Activated CD8-positive, alpha-beta memory T cell treated with anti-CD3 and anti-CD28 coated beads, Interleukin-2, amount 50 U/mL, for 48 hours (primary cell): ENCODE data around the gene MYRIP.
"Not testable (repeated sequence)": the region's sequence is repeated elsewhere in the genome, so short reads cannot be mapped to it uniquely, and the experiment has no call there.

Experiments
- DNase-seq: peaks from one replicate; pipeline ENCODE4 v3.0.0-alpha.2; 2020

Gene MYRIP

GRCh38 chr3:40248591-40248990 is 439.2 kb downstream of the MYRIP start:
- no peak for DNase-seq

GRCh38 chr3:40249168-40249567 is 439.8 kb downstream of the MYRIP start:
- no peak for DNase-seq

- DNase-seq, result no peak
Observed at GRCh38 chr3:40254491-40254890, 445.1 kb downstream of the MYRIP start.

DNA sequence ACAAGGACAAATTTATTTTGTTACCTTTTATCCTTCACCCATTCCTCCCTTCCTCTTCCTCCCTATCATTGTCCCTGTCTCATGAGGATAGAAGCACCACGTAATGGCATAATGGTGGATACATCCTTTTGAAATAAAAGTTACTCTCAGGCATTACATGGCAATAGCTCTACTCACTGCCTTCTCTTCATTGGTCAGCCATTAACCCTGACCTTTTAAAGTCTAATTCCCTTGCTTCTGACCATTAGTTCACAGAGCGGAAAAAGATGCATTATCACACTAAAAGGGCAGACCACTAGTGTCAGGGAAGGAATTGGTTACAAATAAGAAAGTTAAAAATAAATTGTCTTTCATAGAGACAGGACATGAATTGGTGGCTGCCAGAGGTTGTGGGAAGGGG is 445.5 kb downstream of the MYRIP start:
- no peak for DNase-seq

DNA sequence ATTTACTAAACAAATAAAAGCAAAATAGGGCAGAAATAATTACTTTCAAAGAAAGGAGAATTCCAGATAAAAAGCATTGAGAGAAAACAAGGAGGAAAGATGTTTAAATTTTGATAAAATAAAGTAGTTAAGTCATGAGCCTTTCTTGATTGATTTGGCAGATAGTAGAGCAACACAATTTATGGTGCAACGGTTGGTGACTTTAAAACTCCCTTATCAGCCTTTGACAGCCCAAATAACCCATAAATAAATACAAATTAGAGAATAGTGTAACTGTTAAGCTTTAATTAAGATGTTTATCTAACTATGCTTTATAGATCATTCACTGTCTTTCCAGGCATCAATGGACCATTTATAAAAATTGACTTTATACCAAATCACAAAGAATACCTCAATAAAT is 446.1 kb downstream of the MYRIP start:
- no peak for DNase-seq

DNA sequence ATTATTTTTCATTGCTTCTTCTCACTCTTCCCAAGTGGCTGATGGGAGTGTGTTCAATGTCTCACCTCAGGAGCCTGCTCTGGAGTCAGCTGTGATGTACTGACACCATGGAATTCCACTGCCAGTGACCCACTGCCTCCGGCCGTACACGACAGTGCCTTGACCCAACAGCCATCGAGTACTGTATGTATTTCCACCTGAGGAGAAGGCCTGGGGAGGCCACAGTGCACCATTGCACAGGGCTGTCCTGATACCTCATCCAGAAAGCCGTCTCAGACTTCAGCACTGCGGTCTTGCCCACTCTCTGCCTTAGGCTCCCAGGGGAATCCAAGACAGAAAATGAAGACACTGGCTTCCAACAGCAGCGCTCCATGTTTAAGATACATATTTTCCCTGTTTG is 448.7 kb downstream of the MYRIP start:
- DNase-seq, result no peak

DNA sequence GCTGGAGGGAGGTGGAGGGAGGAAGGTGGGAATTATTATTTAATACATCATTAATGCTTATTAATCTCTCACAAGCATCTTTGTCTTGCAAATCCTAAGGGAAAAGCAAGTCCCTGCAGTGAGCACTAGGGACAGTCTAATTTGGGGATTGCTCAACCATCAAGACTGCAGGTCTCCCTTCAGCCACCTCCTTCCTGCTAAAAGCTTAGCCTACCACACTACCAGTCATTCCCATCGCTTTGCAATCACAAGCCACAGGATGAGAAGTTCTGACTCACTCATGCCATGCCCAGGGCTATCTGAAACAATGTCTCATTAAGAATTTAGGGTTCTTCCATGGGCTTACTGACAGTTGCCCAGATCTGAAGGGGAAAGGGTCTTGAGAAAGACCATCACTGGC is 449.1 kb downstream of the MYRIP start:
- DNase-seq, result no peak

DNA sequence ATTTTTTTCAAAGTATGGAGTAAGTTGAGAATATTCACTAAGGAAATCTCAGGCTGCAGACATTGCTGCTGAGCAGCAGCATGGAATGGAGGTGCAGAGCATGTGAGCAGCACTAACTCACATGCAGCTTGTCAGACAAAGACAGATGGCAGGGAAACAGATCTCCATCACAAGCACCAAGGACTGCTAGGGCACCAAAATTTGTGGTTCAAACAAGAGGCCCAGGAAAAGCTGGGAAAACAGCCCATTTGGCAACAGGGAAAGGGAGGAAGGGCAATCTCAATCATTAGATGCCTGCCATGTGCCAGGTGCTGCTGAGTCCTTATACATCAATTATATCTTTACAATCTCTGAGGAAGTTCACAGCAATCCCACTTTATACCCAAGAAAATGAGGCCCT is 452.9 kb downstream of the MYRIP start:
- no peak for DNase-seq

- no peak for DNase-seq
Observed at GRCh38 chr3:40264451-40264850, 455.0 kb downstream of the MYRIP start.

- DNase-seq, result no peak
Observed at GRCh38 chr3:40265181-40265580, 455.8 kb downstream of the MYRIP start.

DNA sequence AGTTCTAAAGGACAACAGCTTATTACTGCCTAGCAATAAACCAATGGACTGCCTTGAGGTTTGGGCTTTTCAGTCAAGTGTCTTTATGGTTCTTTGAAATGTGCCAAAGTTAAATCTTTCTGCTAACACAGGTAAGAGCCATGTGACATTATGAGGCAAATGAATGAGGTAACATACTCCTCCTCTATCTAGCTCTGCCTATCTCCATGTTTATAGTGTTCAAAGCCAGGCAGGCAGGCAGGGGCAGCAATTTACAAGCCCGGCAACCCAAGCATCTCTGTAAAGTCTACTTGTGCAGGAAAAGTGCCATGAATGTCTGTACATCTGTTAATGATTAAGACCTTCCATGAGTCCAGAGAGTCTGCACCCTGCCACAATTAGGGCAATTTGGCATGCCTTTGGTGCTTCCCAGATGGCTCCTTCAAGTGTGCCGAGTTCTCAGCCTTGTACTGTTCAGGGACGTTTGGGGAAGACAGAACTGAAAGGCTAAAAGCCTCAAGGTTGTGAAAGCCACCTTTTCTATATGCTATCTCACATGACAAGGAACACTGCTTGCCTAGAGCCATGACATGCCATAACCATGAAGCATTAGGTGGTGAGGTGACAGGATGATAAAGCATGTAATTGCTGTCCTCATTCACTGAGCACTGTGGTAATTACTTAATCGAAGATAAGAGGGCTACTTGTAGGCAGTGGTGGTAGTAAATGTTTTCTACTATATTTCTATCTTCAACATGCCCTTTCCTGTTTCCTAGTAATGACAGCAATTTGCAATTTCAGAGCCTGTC is 458.7 kb downstream of the MYRIP start:
- DNase-seq, result no peak

- no peak for DNase-seq
Observed at GRCh38 chr3:40268802-40269524, 459.6 kb downstream of the MYRIP start.

DNA sequence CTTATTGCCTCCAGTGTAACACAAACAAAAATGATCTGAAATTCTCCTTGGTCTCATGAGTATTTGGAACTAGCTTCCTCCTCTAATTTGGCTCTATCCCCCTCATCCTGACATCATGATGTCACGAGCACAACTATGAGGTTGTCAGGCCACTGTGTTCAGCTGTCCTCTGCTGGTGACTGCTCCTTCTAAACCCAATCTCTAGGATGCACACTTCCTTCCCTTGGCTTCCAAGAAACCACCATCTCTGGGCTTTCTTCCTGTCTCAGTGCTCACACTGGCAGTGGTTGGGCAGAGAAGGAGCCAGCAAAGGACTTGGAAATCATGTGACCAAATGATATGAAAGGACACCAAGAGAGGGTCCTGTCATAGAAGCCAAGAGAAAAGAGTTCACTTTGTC is 469.4 kb downstream of the MYRIP start:
- DNase-seq, result no peak

- DNase-seq, result no peak
Observed at GRCh38 chr3:40281995-40282394, 472.6 kb downstream of the MYRIP start.

- DNase-seq, result not testable (repeated sequence)
Observed at GRCh38 chr3:40283057-40283456, 473.6 kb downstream of the MYRIP start.

DNA sequence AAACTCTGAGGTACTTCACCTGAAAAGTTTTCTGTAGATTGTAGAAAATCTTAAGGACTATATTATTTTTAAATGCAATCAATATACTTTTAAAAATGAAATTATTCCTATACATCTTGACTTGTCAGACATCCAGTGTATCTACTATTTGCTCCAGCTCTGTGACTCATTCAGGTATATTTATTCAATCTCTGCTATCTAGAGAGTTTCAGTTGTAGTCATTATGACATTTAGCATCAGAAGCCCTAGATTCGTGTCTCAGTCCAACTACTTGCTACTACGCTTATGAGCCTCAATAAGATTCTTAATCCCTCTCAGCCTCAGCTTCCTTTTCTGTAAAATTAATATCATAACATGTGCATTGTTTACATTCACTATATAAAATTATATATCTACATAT is 477.8 kb downstream of the MYRIP start:
- no peak for DNase-seq

GRCh38 chr3:40290396-40290795 is 481.0 kb downstream of the MYRIP start:
- DNase-seq, result no peak

- DNase-seq, result no peak
Observed at GRCh38 chr3:40291471-40291870, 482.1 kb downstream of the MYRIP start.

- DNase-seq, result no peak
Observed at GRCh38 chr3:40292637-40293349, 483.4 kb downstream of the MYRIP start.

DNA sequence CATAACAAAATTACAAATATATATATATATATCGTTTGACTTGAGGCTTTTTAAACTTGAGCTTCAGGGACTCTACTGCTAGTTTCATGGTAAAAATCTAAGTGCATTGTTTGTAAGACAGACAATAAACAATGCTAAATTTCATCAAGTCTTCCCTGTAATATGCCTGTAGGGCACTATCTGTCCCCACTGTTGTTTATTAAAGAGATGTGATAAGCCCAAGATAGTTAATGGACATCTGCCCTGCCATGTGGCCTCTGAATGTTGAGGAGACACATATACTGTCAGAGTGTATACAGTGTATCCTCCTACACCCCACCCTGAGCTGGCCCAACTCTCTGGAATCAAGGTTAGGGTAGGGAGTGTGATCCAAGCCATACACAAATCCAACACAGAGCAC is 485.0 kb downstream of the MYRIP start:
- DNase-seq, result no peak

DNA sequence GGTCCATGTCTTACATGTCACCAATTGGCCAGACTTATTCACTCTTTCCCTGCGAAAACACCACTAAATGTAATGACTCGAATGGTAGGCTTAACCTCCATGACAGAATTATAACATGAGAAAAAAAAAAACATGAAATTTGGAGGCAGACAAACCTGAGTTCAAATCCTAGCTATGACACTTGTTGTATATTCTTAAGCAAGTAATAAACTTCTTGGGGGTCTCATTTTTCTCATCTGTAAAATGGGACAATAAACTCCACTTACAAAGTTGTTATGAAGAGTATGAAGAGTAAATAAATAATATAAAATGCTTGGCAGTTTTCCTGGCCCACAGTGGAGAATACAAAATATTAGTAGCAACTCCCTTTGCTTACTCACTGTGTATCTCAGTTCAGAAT is 488.7 kb downstream of the MYRIP start:
- DNase-seq, result no peak

DNA sequence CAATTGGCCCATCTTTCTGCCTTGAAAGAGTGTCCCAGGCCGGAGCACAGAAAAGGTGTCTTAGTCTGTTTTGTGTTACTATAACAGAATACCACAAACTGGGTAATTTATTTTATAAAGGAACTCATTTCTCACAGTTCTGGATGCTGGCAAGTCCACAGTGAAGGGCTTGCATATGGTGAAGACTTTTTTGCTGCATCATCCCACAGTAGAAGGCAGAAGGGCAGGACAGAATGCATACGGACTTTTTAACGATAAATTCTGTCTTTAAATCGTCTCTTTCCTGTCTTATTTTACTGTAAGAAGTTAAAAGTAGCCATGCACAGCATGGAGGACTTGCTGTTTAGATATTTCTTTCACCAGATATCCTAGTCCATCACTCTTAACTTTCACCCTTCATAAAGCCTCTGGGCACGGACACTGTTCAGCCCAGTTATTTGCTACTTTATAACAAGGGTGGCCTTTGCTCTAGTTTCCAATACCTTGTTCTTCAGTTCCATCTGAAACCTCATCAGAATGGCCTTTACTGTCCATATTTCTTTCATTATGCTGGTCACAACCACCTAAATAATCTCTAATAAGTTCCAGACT is 489.8 kb downstream of the MYRIP start:
- no peak for DNase-seq

DNA sequence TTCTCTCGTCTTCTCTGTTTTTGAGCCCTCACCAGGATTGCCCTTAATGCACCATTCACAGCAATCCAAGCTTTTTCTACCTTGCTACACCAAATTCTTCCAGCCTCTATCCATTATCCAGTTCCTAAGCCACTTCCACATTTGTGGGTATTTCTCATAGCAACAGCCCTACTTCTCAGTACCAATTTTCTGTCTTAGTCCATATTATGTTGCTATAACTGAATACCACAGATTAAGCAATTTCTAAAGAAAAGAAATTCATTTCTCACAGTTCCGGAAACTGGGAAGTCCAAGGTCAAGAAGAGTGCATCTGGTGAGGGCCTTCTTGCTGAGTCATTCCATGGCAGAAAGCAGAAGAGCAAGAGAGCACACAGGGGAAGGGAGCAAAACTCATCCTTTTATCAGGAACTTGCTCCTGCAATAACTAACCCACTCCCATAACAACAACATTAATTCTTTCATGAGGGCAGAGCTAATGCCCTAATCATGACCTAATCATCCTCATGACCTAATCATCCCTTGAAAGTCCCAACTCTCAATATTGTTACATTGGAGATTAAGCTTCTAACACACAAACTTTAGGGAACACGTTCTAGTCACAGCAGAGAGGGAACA is 490.4 kb downstream of the MYRIP start:
- DNase-seq, result no peak
